Ishikawa (cell line): ENCODE results near the gene MRFAP1L1.

Experiments used
- CEBPB ChIP-seq: IDR thresholded peaks from 2 replicates; pipeline ENCODE4 v1.6.1; 2012
- CREB1 ChIP-seq: IDR thresholded peaks from 2 replicates; pipeline ENCODE4 v1.6.1; 2012; ENCODE audit warnings: low read depth
- EGR1 ChIP-seq: IDR thresholded peaks from 2 replicates; pipeline ENCODE4 v1.6.1; 2012
- EP300 ChIP-seq: IDR thresholded peaks from 2 replicates; pipeline ENCODE4 v1.6.1; 2012; ENCODE audit warnings: borderline replicate concordance
- FOXM1 ChIP-seq: IDR thresholded peaks from 2 replicates; pipeline ENCODE4 v1.6.1; 2012; ENCODE audit warnings: low read depth, borderline replicate concordance
- MAX ChIP-seq: IDR thresholded peaks from 2 replicates; pipeline ENCODE4 v1.6.1; 2012
- NFIC ChIP-seq: IDR thresholded peaks from 2 replicates; pipeline ENCODE4 v1.6.1; 2012
- RAD21 ChIP-seq: IDR thresholded peaks from 2 replicates; pipeline ENCODE4 v1.6.1; 2012; ENCODE audit warnings: low read depth
- REST ChIP-seq: IDR thresholded peaks from 2 replicates; pipeline ENCODE4 v1.6.1; 2012; ENCODE audit warnings: low read depth, mild to moderate bottlenecking
- TAF1 ChIP-seq: IDR thresholded peaks from 2 replicates; pipeline ENCODE4 v1.6.1; 2012; ENCODE audit warnings: low read depth, mild to moderate bottlenecking
- TCF12 ChIP-seq: IDR thresholded peaks from 2 replicates; pipeline ENCODE4 v1.6.1; 2012; ENCODE audit warnings: low read depth
- TEAD4 ChIP-seq: IDR thresholded peaks from 2 replicates; pipeline ENCODE4 v1.6.1; 2012
- USF1 ChIP-seq: IDR thresholded peaks from 2 replicates; pipeline ENCODE4 v1.6.1; 2012
- YY1 ChIP-seq: IDR thresholded peaks from 2 replicates; pipeline ENCODE4 v1.6.1; 2012; ENCODE audit warnings: low read depth
- ZBTB7A ChIP-seq: IDR thresholded peaks from 2 replicates; pipeline ENCODE4 v1.6.1; 2012; ENCODE audit warnings: low read depth

The MRFAP1L1 gene

GRCh38 chr4:6702761-6703160, 6.9 kb downstream of the MRFAP1L1 start:
- TF ChIP-seq EP300 (no peak), REST (no peak), YY1 (no peak), USF1 (no peak), TEAD4 (no peak), RAD21 (no peak), ZBTB7A (no peak), FOXM1 (no peak), CREB1 (no peak), CEBPB (no peak), TCF12 (no peak), MAX (no peak)

DNA sequence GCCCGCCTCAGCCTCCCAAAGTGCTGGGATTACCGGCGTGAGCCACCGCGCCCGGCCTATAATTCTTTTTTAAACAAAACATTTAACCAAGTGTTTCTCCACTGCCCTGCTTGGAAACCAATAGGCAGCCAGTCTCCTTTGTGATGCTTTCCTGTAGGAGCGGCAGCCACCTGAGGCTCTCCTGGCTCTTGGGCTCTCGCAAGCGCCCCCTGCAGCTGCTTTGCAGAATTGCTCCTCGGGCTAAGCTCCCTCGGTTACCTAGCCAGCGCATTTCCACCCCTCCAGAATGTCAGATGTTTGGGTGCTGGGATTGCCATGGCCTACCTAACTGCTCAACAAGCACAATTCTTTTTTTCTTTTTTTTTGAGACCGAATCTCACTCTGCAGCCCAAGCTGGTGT, 8.3 kb downstream of the MRFAP1L1 start:
- peak; percentile 29; the same call in 1 of the 2 replicates for TF ChIP-seq RAD21
- TF ChIP-seq FOXM1, result no peak

DNA sequence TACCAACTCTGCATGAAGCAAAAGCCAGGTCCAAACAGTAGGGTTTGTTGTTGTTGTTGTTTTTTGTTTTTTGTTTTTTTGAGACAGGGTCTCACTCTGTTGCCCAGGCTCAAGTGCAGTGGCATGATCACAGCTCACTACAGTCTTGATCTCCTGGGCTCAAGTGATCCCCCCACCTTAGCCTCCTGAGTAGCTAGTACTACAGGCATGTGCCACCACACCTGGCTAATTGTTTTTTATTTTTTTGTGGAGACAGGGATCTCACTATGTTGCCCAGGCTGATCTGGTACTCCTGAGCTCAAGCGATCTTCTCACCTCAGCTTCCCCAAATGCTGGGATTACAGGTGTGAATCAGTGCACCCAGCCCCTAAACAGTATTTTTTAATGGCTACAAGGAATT, 9.8 kb downstream of the MRFAP1L1 start:
- TF ChIP-seq USF1 (no peak), NFIC (no peak), TAF1 (no peak), YY1 (no peak), TEAD4 (no peak), ZBTB7A (no peak), CREB1 (no peak), EGR1 (no peak), RAD21 (no peak), EP300 (no peak), CEBPB (no peak), TCF12 (no peak), REST (no peak), FOXM1 (no peak), MAX (no peak)

DNA sequence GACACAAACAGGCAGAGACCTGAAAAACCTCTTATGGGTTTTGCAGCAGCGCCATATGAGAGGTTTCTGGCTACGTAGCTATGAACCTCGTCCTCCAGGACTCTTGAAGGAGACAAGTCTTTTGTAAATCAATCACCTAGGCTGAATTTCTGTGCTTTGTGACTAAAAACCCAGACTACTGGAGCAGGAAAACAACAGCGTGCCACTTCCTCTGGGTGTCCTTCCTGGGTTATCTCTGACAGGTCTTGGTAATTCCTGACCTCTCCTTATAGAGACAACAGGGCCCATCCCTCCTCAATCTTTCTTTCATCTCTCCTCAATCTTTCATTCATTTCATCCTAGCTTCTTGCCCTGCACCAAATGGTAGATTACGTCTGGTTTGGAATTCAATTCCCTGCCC, 10.3 kb downstream of the MRFAP1L1 start:
- TF ChIP-seq REST (no peak), CEBPB (no peak), TCF12 (no peak), ZBTB7A (no peak), CREB1 (no peak), EGR1 (no peak), NFIC (no peak), EP300 (no peak)

- TF ChIP-seq TEAD4, result no peak
- TF ChIP-seq FOXM1, result no peak
- no peak for TF ChIP-seq ZBTB7A
- no peak for TF ChIP-seq YY1
- TF ChIP-seq EP300, result no peak
- TF ChIP-seq REST, result no peak
- TF ChIP-seq EGR1, result no peak
- TF ChIP-seq TAF1, result no peak
Measured at GRCh38 chr4:6697131-6697530, 12.5 kb downstream of the MRFAP1L1 start.
